Right kidney (tissue), 1 donor: Measurements from ENCODE around the gene FRMD4B.

Experiments used
- DNase-seq: peaks from one replicate; pipeline ENCODE4 v3.0.0-alpha.2; 2016

The FRMD4B gene

DNA sequence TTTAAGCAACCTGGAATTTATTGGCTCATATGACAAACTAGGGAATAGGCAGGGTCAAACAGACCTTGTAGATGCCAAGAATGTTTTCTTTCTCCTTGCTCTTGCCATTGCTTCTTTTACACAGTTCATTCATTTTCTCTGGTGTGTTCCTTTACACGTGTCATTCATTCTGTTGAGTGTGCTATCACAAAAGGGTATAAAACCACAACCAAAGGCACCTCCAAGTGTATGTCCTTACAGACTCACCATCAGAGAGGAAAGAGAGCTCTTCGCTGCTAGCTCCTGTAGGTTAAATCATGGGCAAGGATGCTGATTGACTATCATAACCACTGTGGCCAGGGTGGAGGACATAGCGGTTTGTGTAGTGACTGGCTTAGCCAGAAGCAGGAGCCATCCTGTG lies 19.2 kb upstream of the FRMD4B start:
- no peak for DNase-seq

DNA sequence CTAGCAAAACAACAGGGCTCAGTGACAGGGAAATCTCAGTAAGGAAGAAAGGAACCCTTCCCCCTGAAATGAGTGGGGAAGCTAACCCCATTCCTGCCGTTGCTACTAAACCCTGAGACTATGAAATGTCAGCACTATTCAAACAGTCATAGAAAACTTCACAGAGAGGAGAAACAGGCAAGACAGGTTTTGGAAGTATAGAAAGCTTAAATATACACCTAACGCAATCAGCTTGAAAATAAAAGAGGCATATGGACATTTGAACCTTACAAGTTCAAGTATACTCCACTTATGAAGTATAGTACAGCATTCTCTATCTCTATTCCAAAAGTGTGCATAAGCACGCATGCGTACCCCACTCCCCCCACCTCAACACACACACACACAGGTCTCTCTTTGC lies 17.6 kb upstream of the FRMD4B start:
- DNase-seq, result no peak

DNA sequence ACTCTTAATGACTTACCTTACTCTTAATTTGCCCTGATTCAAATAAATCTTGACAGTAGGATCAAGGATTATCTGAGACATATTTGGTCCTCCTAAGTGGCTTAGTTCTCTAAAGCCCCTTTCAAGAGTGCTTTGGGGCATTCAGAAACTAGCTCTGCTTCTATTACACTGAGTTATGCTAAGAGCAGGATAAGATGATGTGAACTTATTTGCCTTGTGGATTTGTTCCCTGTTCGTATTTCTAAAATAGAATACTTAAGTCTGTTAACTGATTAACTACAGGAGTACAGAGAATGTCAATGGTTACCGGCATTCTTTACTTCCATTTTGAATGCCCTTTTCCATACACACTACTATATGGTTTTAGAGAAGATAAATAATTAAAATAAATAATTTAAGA lies 14.8 kb upstream of the FRMD4B start:
- DNase-seq, result no peak

DNA sequence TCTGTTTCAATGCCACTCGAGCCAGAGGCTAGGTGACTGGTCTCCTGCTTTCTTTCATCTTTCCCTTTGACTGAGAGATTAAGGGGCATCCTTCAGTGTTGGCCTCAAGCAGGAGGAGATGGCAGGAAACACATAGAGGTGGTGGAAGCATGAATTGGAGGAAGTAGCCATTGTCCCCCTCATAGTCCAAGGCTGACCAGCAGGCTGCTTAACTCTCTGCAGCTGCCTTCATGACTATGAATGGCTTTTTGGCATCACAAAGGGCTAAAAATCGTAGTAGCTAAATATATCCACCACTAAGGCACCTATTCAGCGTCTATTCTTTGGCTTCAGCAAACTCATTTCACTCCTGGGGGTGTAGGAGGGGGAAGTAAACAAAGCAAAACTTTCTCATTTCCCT lies 7.0 kb upstream of the FRMD4B start:
- DNase-seq, result no peak

DNA sequence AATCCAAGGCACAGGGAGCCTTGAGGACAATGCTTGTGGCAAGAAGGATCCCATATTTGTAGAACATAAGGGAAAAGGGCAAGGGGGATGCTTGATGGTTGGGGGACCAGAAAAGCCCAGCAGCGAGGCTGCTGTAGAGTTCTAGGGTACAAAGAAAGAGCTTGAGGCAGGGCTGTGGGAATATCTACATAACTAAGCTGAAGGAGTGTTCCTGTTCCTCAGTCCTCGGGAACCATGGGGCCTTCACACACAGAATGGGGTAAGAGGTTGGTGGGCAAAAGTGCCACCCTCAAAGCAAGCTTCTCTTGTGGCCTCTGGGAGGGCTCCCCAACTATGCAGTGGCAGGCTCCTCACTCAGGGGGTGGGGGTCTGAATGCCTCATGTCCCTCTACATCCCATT lies 6.5 kb upstream of the FRMD4B start:
- DNase-seq, result no peak

DNA sequence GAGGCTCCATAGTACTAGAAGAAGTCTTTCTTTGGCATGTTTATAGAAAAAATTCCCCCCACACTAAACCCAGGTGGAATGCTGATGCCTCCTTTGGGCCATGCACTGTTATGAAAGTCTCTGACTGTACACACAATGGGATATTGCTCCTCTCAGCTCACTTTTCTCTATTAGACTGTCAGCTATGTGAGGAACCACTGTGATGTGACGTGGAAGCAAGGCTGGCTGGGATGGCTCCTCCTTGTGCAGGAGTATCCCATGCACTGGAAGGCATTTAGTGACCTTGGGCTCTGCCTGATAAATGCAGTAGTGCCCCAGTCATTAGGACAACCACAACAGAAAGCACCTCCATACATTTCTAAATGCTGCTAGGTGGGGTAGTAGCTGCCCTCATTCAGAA lies 5.7 kb upstream of the FRMD4B start:
- no peak for DNase-seq

DNA sequence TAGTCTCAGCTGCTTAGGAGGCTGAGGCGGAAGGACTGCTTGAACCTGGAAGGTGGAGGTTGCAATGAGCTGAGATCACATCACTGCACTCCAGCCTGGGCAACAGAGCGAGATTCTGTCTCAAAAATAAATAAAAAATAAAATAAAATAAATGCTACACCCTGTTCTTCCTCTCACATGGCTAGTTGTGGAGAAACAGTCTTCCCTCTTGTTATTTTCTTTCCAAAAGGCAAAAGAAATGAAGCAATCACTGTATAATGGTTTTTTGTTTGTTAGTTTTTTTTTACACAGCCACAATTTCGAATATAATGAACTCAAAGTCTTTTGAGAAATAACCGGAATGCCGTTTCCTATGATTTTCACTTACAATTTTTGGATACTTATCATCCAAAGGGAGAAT lies 4.9 kb upstream of the FRMD4B start:
- DNase-seq, result no peak

DNA sequence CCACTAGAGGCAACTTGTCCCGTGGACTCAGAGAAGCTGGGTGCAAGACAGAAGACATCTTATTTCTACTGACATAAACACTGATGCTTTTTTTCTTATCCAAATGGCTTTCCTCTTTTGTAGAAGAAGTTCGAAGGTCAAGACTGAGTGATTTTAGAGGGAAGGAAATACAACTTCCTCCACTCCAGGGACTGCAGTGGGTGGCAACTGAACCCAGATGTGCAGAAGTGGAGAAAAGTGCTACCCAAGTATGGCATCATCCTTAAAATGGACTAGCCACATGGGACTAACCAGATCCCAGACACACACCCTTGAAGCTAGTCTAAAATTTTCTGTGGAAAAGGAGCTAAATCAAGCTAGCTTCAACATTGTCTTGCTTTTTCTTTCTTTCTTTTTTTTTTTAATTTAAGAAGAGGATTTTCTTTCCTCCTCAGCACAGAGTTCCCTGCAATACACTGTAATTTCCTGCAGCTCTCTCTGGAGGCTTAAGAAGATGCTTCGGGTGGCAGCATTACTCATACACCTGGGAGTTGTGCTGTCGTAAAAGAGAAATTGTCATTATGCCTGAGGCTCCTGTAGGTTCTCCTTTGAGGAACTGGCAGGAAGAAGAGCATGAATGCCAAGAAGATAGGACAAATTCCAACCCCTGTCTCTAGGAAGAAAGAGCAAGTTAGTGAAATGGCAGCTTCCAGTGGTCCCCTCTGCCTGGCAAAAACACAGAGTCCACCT lies 3.8 kb upstream of the FRMD4B start:
- DNase-seq, result no peak

DNA sequence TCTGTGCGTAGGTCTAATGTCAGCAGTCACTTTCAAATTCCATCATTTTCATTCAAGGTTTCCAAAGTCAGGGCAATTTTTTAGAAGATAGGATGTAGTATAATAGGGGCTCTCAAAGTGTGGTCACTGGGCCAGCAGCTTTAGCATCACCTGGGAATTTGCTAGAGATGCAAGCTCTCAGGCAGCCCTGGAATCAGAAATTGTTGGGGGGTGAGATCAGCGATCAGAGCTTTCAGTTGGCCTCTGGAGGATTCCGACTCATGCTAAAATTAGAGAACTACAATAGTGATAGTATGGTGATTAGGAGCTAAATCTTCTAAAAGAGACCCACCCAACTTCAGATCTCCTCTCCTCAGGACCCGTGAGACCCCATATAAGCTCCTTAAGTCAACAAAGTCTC lies 2.4 kb upstream of the FRMD4B start:
- no peak for DNase-seq

DNA sequence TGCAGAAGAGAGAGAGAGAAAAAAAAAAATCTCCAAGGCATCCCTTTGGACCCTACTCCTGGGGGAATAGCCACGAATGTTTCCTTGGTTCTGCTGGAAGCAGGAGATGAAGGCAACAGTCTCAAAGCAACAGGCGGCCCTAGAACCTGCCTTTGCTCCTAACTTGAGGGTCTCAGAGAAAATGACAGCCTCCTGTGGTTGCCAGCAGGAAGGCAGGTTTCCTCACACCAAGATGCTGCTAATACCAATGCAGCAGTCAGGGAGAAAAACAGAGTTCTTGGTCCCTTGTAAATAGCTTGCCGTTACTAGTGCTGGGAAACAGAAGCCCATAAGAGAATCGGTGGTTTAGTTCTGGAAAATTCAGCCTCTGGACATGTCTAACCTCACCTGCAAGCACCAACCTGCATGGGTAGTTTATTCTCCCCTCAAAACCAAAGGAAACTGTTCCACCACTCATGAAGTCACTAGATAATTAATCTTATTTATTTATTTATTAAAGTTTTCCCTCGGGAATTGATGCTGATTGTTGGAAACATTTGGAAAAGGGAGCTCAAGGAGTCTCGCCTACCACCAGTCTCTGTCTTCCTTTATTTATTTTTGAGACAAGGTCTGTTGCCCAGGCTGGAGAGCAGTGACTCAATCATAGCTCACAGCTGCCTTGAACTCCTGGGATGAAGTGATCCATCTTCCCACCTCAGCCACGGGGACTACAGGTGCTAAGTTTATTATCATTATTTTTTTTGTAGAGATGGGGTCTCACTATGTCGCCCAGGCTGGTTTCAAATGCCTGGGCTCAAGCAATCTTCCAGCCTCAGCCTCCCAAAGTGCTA lies 883 bp upstream of the FRMD4B start:
- DNase-seq, result no peak

DNA sequence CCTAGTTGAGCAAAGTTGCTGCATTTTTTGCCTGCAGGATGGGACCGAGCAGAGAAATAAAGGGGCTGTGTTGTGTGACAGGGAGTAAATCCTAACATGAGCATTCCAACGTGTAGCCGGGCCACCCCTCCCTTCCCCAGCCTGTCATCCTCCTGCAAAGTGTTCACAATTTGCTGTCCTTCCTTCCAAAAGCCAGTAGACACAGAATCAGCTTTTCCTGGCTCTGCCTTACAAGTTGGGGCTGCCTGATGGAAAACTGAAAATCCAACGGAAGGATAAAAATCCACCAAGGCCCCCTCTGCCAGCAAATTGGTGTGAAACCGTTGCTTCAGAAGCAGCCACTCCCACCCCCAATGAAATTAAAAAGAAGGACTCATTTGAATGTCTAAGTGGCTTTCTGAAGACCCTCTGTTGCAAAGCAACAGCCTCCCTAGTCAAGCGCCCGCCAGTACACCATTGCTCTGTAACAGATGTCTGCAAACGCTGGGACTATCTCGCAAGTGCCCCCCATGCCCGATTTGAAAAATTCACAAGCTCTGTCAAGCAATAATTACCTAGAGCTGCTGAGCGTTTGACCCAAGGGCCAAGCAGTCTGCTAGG lies 665 bp downstream of the FRMD4B start:
- DNase-seq, result peak; percentile 27

DNA sequence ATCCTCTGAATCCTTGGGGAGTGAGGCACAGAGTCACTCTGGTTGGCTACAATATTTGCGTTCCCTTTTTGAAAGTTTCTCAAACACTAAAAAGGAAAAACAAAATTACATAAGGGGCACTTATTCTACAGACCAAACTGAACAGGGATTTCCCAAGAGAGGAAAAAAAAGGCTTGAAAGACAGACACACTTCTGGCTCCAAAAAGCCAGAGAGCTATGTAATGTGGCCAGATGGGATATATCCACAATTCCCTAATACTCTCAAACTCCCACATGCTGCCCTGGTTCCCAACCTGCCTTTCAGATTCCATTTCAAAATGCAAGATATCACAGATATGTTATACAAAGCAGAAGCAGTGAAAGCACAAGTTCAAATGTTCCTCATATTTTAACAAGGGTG lies 1.6 kb downstream of the FRMD4B start:
- DNase-seq, result no peak

DNA sequence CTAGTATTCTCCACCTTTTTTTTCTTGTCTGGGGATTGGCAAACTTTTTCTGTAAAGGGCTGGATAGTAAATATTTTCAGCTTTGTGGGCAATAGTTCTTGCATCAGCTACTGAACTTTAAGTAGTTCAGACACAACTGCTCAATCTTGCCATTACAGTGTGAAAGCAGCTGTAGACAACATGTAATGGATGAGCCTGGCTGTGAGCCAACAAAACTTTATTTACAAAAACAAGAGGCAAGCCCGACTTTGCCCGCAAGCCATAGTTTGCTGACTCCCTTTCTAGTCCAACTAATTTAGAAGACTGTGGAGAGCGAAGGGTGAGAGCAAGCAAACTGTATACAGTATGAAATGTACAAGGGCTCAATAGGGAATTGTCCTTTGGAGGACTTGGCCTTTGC lies 6.2 kb downstream of the FRMD4B start:
- DNase-seq, result no peak

DNA sequence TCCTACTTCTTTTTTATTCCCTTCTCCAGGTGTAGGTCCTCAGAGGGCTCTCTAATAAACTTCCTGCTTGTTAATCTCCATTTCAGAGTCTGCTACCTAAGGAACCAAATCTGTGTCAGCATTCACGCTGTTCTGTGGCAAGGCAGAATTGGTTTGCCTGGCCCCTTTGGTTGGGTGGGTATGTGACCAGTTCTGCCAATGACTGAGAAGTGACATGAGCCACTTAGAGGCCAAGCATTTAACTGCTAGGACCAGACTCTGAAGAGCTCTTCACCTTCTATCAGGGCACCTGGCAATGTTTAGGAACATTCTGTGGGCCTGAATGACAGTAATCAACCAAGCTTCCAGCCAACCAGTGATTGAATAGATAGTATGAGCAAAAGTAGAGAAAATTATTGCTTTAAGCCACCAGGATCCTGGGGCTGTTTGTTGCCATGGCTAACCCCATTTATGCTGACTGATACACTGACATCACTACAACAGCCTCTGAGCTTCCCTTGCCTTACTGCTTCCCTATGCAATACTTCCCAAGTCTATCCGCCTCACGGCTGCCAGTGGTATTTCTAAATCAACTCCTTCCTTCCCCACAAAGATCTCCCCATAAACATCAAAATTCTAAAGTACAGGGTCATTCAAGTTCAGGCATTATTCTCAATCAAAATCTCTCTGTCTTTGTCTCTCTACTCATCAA lies 7.6 kb downstream of the FRMD4B start:
- DNase-seq, result no peak

DNA sequence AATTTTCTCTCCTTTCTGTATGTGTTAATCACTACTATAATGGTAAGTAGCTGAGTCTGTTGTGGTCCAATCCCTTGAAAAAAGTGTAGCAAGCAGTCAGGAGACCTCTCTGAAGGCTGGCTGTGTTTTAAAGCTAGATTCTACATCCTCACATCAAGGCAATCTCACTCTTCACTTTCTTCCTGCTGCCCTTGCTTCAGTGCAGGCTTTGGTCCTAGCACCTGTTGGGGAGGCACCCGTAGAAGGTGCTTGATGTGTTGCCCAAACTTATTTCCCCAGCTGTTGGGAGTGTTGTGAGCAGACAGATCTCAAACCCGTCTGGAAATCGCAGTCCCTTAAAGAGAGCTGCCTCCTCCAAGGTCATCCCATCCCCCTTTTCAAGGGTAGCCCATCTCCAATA lies 8.6 kb downstream of the FRMD4B start:
- DNase-seq, result no peak

DNA sequence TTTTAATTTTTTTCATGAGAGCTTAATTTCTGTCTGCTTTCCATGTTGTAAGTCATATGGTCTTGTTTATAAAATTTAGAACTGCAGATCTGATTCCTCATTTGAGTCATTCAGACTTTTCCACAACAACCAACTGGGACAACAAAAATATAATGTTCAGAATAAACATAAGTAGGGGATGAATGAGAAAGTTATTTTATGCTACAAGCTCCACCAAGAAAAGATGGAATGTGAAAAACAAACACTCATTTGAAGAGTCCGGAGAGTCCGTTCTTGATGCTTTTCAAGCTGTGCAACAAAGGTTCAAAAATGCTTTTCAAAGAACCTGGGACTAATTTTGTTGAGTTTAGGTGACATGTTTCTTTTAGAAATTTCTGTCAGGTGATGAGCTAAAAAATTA lies 9.2 kb downstream of the FRMD4B start:
- DNase-seq, result no peak

DNA sequence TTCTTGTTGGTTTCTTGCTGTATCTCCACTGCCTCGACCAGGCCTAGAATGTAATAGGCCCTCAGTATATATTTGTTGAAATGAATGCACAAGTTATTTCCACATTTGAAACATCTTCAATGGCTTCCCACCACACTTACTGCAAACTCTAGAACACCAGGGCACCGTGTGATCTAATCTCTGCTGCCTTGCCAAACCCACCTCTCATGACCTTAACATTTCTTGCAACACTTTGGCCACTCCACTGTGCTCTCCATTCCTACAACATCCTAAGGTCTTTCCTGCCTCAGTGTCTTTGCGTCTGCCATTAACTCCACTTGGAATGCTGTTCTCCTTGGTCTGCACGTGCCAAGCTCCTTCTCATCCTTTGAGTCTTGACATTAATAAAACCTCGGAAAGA lies 14.1 kb downstream of the FRMD4B start:
- no peak for DNase-seq

DNA sequence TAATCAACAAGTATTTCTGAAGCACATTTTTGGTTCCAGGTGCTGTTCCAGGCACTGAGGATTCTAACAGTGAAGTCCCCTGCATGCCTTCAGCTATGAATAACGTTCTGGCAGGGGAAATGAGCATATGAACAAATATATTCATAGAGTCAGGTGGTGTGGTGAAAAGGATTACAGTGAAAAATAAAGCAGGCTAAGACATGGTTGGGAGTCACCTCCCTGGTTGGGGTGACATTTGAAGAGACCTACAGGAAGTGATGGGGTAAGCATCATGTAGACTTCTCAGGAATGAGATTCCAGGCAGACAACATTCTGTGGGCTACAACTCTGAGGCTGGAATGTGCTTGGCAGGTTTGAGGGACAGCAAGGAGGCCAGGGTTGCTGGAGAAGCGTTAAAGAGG lies 15.0 kb downstream of the FRMD4B start:
- DNase-seq, result no peak

DNA sequence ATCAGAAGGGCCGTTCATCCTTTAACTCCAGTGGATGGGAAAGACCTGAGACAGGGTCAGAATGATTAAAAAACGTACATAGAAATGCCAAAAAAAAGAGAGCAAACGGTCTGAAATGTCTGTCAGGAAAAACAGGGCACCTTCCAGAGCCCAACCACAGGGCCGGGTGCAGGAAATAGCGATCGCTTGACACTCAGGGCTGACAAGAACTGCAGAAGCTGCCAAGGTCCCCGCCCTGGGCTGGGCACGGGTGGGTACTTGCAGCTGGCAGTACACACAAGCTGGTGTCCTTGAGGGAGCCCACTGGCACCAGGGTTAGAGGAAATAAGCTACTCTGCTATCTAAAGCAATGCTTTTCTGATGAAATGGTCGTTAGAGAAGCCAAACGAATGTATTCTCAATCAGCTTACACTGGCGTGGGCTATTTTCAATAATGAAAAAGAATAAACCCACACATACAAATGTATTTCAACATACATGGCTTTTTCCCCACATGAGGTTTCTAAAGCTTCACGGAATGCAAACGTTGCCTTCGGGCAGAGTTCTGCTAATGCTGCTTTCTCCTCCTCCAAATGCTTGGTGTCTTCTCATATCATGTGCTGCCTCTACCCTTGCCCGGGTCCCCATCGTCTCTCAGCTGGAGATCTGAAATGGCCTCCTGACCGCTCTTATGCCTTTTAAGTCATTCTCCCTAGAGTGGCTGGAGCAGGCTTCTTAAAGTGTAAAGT lies 15.6 kb downstream of the FRMD4B start:
- no peak for DNase-seq

DNA sequence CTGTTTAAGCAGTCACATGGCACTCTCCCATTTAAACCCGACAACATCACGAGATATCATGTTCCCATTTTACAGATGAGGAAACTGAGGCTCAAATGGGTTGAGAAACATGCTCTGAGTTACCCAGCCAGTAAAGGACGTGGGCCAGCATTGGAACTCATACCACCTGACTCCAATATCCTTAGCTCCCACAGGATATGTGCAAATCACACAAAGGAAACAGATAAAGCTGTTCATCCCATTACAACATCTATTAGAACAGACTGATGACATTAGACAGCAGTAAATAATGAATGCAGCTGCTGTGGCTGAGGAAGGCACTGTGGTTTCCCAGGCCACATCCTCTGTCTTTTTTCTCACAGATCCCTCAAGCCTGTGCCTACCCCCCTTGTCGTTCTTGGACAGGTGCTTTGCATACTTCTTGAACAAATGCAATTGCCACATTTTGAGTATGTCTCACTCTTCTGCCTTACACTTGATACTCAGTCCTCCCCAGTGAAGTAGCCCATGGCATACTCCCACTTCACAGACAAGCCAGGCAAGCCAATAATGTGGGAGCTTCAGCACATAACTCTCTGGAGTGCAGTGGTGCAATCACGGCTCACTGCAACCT lies 17.7 kb downstream of the FRMD4B start:
- DNase-seq, result no peak

DNA sequence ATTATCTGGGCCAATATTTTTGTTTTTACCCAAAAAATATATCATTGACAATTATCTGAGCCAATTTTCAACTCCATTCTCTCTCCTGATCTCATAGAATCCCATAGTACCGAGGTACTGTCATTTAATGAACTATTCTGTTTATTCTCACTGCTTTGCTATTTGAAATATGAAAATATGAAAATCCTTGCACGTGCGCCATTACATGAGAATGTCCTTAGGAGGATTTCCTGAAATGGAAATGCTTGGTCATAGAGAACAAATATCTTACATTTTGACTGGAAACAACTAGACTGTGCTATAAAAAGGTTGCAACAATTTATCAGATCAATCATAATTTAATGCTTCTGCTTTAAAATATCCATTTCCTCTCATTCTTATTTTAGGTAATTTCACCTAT lies 18.3 kb downstream of the FRMD4B start:
- no peak for DNase-seq

DNA sequence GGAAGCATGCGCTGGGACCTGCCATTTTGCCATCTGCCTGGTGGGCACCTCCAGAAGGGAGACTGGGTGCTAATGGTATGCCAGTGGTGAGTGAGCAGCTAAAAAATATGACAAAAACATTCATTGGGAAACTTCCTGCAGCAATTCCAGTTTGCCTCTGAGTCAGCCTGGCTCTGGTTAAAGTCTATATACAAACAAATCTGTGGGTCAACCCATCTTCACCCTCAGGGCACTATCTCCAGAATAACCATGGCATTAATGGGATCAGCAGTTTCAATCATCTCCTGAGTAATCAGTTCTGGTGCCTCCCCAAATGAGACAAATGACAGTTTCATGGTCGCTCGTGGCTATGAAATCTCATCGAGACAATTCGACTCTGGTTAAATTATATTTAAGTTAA lies 21.5 kb downstream of the FRMD4B start:
- no peak for DNase-seq
